SU-DHL-6 (cell line): Measurements from ENCODE around the gene TTL.

Source experiments
- EZH2phosphoT487 ChIP-seq: fragments of 200-600 bp; sonication (generic), shearing (Covaris generic); conservative IDR thresholded peaks from 2 replicates; pipeline ENCODE4 v1.6.1; 2018; ENCODE audit warnings: mild to moderate bottlenecking, antibody characterized with exemption, low read length, moderate library complexity, mixed read lengths
- TF ChIP-seq, protein P1 (sequence below): fragments of 200-600 bp; sonication (generic); IDR thresholded peaks from one replicate; pipeline ENCODE4 v1.5.1; 2017; ENCODE audit warnings: antibody characterized with exemption, mild to moderate bottlenecking, low read length, moderate library complexity; ENCODE audit not compliant: insufficient read depth, poor library complexity, severe bottlenecking

GRCh38 chr2:112588611-112589045 is 106.7 kb downstream of the TTL start:
- TF ChIP-seq EZH2phosphoT487 = no peak
- TF ChIP-seq, protein P1, sequence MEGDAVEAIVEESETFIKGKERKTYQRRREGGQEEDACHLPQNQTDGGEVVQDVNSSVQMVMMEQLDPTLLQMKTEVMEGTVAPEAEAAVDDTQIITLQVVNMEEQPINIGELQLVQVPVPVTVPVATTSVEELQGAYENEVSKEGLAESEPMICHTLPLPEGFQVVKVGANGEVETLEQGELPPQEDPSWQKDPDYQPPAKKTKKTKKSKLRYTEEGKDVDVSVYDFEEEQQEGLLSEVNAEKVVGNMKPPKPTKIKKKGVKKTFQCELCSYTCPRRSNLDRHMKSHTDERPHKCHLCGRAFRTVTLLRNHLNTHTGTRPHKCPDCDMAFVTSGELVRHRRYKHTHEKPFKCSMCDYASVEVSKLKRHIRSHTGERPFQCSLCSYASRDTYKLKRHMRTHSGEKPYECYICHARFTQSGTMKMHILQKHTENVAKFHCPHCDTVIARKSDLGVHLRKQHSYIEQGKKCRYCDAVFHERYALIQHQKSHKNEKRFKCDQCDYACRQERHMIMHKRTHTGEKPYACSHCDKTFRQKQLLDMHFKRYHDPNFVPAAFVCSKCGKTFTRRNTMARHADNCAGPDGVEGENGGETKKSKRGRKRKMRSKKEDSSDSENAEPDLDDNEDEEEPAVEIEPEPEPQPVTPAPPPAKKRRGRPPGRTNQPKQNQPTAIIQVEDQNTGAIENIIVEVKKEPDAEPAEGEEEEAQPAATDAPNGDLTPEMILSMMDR = no peak
